Transverse colon (tissue), 3 donors: ENCODE results near the gene FAM107B.

Experiments used
- EP300 ChIP-seq: sonication (generic); formaldehyde crosslinking; IDR thresholded peaks from one replicate; pipeline ENCODE4 v1.6.1; 2017; ENCODE audit warnings: antibody characterized with exemption, low read depth
- POLR2A ChIP-seq: fragments of 450-650 bp; IDR thresholded peaks from one replicate; pipeline ENCODE4 v1.6.1; 2016; ENCODE audit warnings: antibody characterized with exemption, mild to moderate bottlenecking, moderate library complexity
- POLR2AphosphoS5 ChIP-seq, 3 donors: sonication (generic); formaldehyde crosslinking; IDR thresholded peaks; one replicate each; pipeline ENCODE4 v1.6.1; 2016; ENCODE audit warnings: antibody characterized with exemption in 3 of 3

DNA sequence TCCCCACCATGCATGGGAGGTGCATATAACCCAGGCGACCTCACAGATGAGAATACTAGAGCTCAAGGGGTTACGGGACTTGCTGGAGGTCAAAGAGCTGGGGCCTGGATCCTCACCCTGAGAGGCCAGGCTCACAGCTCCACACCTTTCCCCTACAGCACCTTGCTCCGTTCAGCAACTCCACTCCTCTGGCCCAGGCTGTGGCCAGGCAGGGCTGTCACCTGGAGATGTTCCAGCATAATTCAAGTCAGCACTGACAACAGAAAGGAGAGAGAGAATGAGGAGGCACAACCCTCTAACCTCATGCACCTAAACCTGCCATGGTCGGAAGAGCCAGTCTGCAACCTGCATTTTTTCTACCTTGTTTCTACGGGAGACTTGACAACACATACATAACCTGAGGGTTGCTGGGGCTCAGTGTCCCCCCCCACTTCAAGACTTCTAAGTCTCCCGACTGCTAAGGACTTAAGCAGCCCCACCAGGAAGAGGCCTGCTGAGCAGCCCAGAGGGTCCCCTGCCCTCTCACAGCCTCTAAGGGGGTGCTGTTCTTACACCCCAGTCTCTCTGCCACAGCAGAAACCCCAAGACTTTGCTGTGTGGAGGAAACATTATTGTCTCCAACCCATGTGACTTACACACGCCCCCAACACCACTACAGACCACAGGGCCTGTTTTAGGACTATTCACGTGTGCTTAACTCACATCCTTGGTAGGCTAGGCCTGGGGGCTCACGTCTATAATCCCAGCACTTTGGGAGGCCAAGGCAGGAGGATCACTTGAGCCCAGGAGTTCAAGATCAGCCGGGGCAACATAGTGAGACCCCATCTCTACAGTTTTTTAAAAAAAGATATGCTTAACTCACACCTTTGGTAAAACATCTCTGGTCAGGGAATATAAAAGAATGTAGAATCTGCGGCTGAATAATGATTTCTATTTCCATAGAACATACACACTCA, 175.6 kb downstream of the FAM107B start:
- TF ChIP-seq POLR2A (no peak), EP300 (no peak), POLR2AphosphoS5 (IDR thresholded peaks at IDR 0.05) (no peak)
